GM23248 (cell line): Measurements from ENCODE around the gene PNLIPRP1. TPM values are rescaled to one million over a fixed set of nuclear protein-coding genes. Genes with fewer than 3 reads are reported as not detected.

ENCODE experiments used
- DNase-seq: peaks from one replicate; pipeline ENCODE4 v3.0.0-alpha.2; 2015
- H2AFZ ChIP-seq: fragments of 200-600 bp; sonication (generic); 2 replicates; pipeline ENCODE4 v1.6.1; 2016; ENCODE audit warnings: antibody characterized with exemption
- H3F3A ChIP-seq: fragments of 200-600 bp; sonication (generic); 2 replicates; pipeline ENCODE4 v1.6.1; 2016; ENCODE audit warnings: mild to moderate bottlenecking, antibody characterized with exemption, mixed run types; ENCODE audit not compliant: insufficient read depth
- H3K27ac ChIP-seq: fragments of 200-600 bp; sonication (generic); 2 replicates; pipeline ENCODE4 v1.5.1; 2016; ENCODE audit warnings: mild to moderate bottlenecking
- H3K27me3 ChIP-seq: fragments of 200-600 bp; sonication (generic); replicated peaks from 2 replicates; pipeline ENCODE4 v1.6.1; 2016; ENCODE audit warnings: mild to moderate bottlenecking; ENCODE audit not compliant: insufficient read depth
- H3K36me3 ChIP-seq: fragments of 200-600 bp; sonication (generic); 2 replicates; pipeline ENCODE4 v1.6.1; 2016; ENCODE audit warnings: low read depth, mild to moderate bottlenecking
- H3K4me1 ChIP-seq: fragments of 200-600 bp; sonication (generic); 2 replicates; pipeline ENCODE4 v1.6.1; 2016; ENCODE audit warnings: mild to moderate bottlenecking; ENCODE audit not compliant: insufficient read depth
- H3K4me2 ChIP-seq: fragments of 200-600 bp; sonication (generic); one replicate; pipeline ENCODE4 v1.6.1; 2016; ENCODE audit warnings: mild to moderate bottlenecking; ENCODE audit not compliant: unreplicated experiment
- H3K4me3 ChIP-seq: fragments of 200-600 bp; sonication (generic); 2 replicates; pipeline ENCODE4 v1.5.1; 2016; ENCODE audit warnings: mild to moderate bottlenecking
- H3K79me2 ChIP-seq: fragments of 200-600 bp; sonication (generic); 2 replicates; pipeline ENCODE4 v1.6.1; 2016; ENCODE audit warnings: mild to moderate bottlenecking; ENCODE audit not compliant: insufficient read depth
- H3K9ac ChIP-seq: fragments of 200-600 bp; sonication (generic); 2 replicates; pipeline ENCODE4 v1.6.1; 2016; ENCODE audit warnings: mild to moderate bottlenecking
- H3K9me2 ChIP-seq: fragments of 200-600 bp; sonication (generic); 2 replicates; pipeline ENCODE4 v1.6.1; 2016; ENCODE audit warnings: mixed run types, mild to moderate bottlenecking, moderate library complexity; ENCODE audit not compliant: insufficient read depth
- H3K9me3 ChIP-seq: fragments of 200-600 bp; sonication (generic); one replicate; pipeline ENCODE4 v1.6.1; 2017; ENCODE audit warnings: low read depth
- H4K20me1 ChIP-seq: fragments of 200-600 bp; sonication (generic); 2 replicates; pipeline ENCODE4 v1.6.0; 2016; ENCODE audit not compliant: insufficient read depth
- EZH2 ChIP-seq: fragments of 200-600 bp; sonication (generic); IDR thresholded peaks from 2 replicates; pipeline ENCODE4 v1.6.1; 2018; ENCODE audit warnings: antibody characterized with exemption, mild to moderate bottlenecking; ENCODE audit not compliant: insufficient read depth, poor library complexity, severe bottlenecking
- EZH2phosphoT487 ChIP-seq: fragments of 200-600 bp; sonication (generic); IDR thresholded peaks from 2 replicates; pipeline ENCODE4 v1.6.1; 2018; ENCODE audit warnings: antibody characterized with exemption, moderate library complexity, mild to moderate bottlenecking, low read depth; ENCODE audit not compliant: insufficient read depth
- WGBS, 2 experiments: methylation state at CpG; one replicate each; pipeline ENCODE4 v1.1.6; 2015 to 2017; ENCODE audit warnings: low lambda C conversion rate in 2 of 2, low coverage in 1 of 2; ENCODE audit errors: missing lambda C conversion rate in 2 of 2; 5-methylcytosine and 5-hydroxymethylcytosine counted together
- in situ Hi-C: fragments of 300-500 bp; cut with MboI; formaldehyde crosslinking; loops from 2 replicates; pipeline ENCODE4 v1.15.0; 2020
- polyA plus RNA-seq: library from polyadenylated mRNA; unstranded; fragments of >200 nt; fragmentation: Nextera tagmentation; extraction: Ambion mirVana; gene quantifications from 2 replicates; pipeline ENCODE4 v1.2.1, GENCODE V29; 2016
- total RNA-seq: library from RNA; depleted of rRNA; stranded (reverse); fragments of >200 nt; shearing (Covaris generic); gene quantifications from 2 replicates; pipeline ENCODE4 v1.2.3, GENCODE V29; 2014

PNLIPRP1 gene
- total and polyA plus RNA-seq, 2 experiments from 2014 or later = not detected

GRCh38 chr10:116588995-116589394 lies 1.8 kb upstream of the PNLIPRP1 start:
- TF ChIP-seq EZH2phosphoT487 (no peak), EZH2 (no peak)
- no peak overlapping the region for H2AFZ ChIP-seq
- no peak for DNase-seq
- H3K27me3 ChIP-seq = no peaks in the 10 kb centered on the region
- no peaks in the 10 kb centered on the region for H3K9me2 ChIP-seq
- no peaks in the 10 kb centered on the region for H3K9me3 ChIP-seq
- H3K27ac ChIP-seq = no peak overlapping the region
- no peak overlapping the region for H3K4me3 ChIP-seq
- H3K4me1 ChIP-seq = no peaks in the 10 kb centered on the region
- H3F3A ChIP-seq = no peaks in the 10 kb centered on the region
- WGBS, 2 experiments = 13 to 14% methylated on average over 2 of the region's 2 CpGs
- in situ Hi-C loops = no loop called here
- no peak overlapping the region for H3K4me2 ChIP-seq
- H4K20me1 ChIP-seq = no peaks in the 10 kb centered on the region
- H3K9ac ChIP-seq = no peak overlapping the region
- H3K79me2 ChIP-seq = no peaks in the 10 kb centered on the region
- no peaks in the 10 kb centered on the region for H3K36me3 ChIP-seq

- no peaks in the 10 kb centered on the region for H3K9me3 ChIP-seq
- no peaks in the 10 kb centered on the region for H4K20me1 ChIP-seq
- no peaks in the 10 kb centered on the region for H3K4me1 ChIP-seq
- 14 to 17% methylated on average over 2 of the region's 2 CpGs for WGBS, 2 experiments
- H3K9ac ChIP-seq = no peak overlapping the region
- no peaks in the 10 kb centered on the region; the same call in 1 of the 2 replicates for H3K27me3 ChIP-seq
- no peaks in the 10 kb centered on the region for H3K36me3 ChIP-seq
- no peaks in the 10 kb centered on the region for H3F3A ChIP-seq
- no peak for TF ChIP-seq EZH2phosphoT487
- TF ChIP-seq EZH2 = no peak
- H2AFZ ChIP-seq = no peak overlapping the region
- H3K4me2 ChIP-seq = no peak overlapping the region
- no peaks in the 10 kb centered on the region for H3K79me2 ChIP-seq
- no peak for DNase-seq
- in situ Hi-C loops = no loop called here
- H3K9me2 ChIP-seq = no peaks in the 10 kb centered on the region
- H3K4me3 ChIP-seq = no peak overlapping the region
- H3K27ac ChIP-seq = no peak overlapping the region
Measured at GRCh38 chr10:116589926-116590325, 833 bp upstream of the PNLIPRP1 start.

- no peaks in the 10 kb centered on the region for H3K4me1 ChIP-seq
- TF ChIP-seq EZH2 (no peak), EZH2phosphoT487 (no peak)
- in situ Hi-C loops = no loop called here
Measured at GRCh38 chr10:116593139-116593740, 2.5 kb downstream of the PNLIPRP1 start.

GRCh38 chr10:116594525-116595035 lies 3.8 kb downstream of the PNLIPRP1 start:
- no peaks in the 10 kb centered on the region for H3K4me1 ChIP-seq
- H3K36me3 ChIP-seq = no peaks in the 10 kb centered on the region
- 26 to 34% methylated on average over 7 of the region's 7 CpGs for WGBS, 2 experiments
- TF ChIP-seq EZH2phosphoT487 (no peak), EZH2 (no peak)
- no peaks in the 10 kb centered on the region for H3K9me3 ChIP-seq
- no peak overlapping the region for H3K27ac ChIP-seq
- H3K4me2 ChIP-seq = no peak overlapping the region
- H3K9me2 ChIP-seq = no peaks in the 10 kb centered on the region
- no peak overlapping the region for H2AFZ ChIP-seq
- no peaks in the 10 kb centered on the region for H3F3A ChIP-seq
- no peaks in the 10 kb centered on the region for H4K20me1 ChIP-seq
- DNase-seq = no peak
- H3K27me3 ChIP-seq = no peaks in the 10 kb centered on the region; the same call in 1 of the 2 replicates
- H3K9ac ChIP-seq = no peak overlapping the region
- no peak overlapping the region for H3K4me3 ChIP-seq
- no peaks in the 10 kb centered on the region for H3K79me2 ChIP-seq
- in situ Hi-C loops = no loop called here

More at GRCh38 chr10:116593139-116593740, 2.5 kb downstream of the PNLIPRP1 start:
- Histone ChIP-seq H3K79me2 (no peaks in the 10 kb centered on the region), H3F3A (no peaks in the 10 kb centered on the region), H3K9me3 (no peaks in the 10 kb centered on the region), H3K4me2 (no peak overlapping the region), H4K20me1 (no peaks in the 10 kb centered on the region), H3K27me3 (no peaks in the 10 kb centered on the region; the same call in 1 of the 2 replicates), H2AFZ (no peak overlapping the region), H3K9ac (no peak overlapping the region), H3K27ac (no peak overlapping the region), H3K9me2 (no peaks in the 10 kb centered on the region), H3K36me3 (no peaks in the 10 kb centered on the region), H3K4me3 (no peak overlapping the region)
- DNase-seq = no peak
- 49 to 54% methylated on average over 5 of the region's 5 CpGs for WGBS, 2 experiments
